ENCODE measurements around the gene PDGFA.

GRCh38 chr7:522951-523314, 3.3 kb upstream of the PDGFA start:
- TF ChIP-seq POLR2A (IDR thresholded peaks at IDR 0.05) = no peak
- TF ChIP-seq CTCF (IDR thresholded peaks at IDR 0.05) = no peak
